Measurements from ENCODE around the gene MAN2B2. TPM values are rescaled to one million over a fixed set of nuclear protein-coding genes. Genes with fewer than 3 reads are reported as not detected.
A peak's percentile ranks its signal among the peaks of the same experiment; 100 is the strongest.

MAN2B2 gene
- total and polyA plus RNA-seq, 5 donors from 2014 or later, result 15.6 to 43.8 (median 23.1) TPM

- peak overlapping the region in 1 of 4 donors; percentile 80 for H3K4me3 Mint-ChIP-seq
- no peaks in the 10 kb centered on the region for H3K36me3 Mint-ChIP-seq
- Histone ChIP-seq H3K27ac (ENCODE audit: insufficient read depth, low read length, poor library complexity, severe bottlenecking) (no peak overlapping the region), H3K27me3 (ENCODE audit: control insufficient read depth, insufficient read depth, low read length) (peaks cover 8% of the 10 kb centered on the region), H3K9me3 (ENCODE audit: control insufficient read depth in 2 of 2, low read length in 2 of 2) (no peaks in the 10 kb centered on the region), H3K4me1 (ENCODE audit: control insufficient read depth, insufficient read depth, low read length, poor library complexity, severe bottlenecking) (peaks cover 14% of the 10 kb centered on the region), H3K36me3 (ENCODE audit: control insufficient read depth, insufficient read depth, low read length) (no peaks in the 10 kb centered on the region), H3K4me3 (ENCODE audit: low read depth, low read length) (no peak overlapping the region)
- no peak for ATAC-seq (ENCODE audit: low read depth in 2 of 2)
- H3K9me3 Mint-ChIP-seq, result peaks cover 0 to 4% (median 0%) of the 10 kb centered on the region in 7 donors
- peaks cover 0 to 14% (median 2%) of the 10 kb centered on the region in 4 donors for H3K4me1 Mint-ChIP-seq
- no peak for DNase-seq
- H3K27ac Mint-ChIP-seq, result no peak overlapping the region
- peaks cover 62% of the 10 kb centered on the region for H3K27me3 Mint-ChIP-seq
Observed at GRCh38 chr4:6562931-6563901, 11.8 kb upstream of the MAN2B2 start.

- peaks cover 8% of the 10 kb centered on the region for H3K27me3 ChIP-seq (ENCODE audit: control insufficient read depth, insufficient read depth, low read length)
- H3K36me3 ChIP-seq (ENCODE audit: control insufficient read depth, insufficient read depth, low read length), result no peaks in the 10 kb centered on the region
- H3K36me3 Mint-ChIP-seq, result no peaks in the 10 kb centered on the region
- peaks cover 14% of the 10 kb centered on the region for H3K4me1 ChIP-seq (ENCODE audit: control insufficient read depth, insufficient read depth, low read length, poor library complexity, severe bottlenecking)
- DNase-seq (no peak), ATAC-seq (ENCODE audit: low read depth in 2 of 2) (no peak)
- no peak overlapping the region for H3K27ac Mint-ChIP-seq
- H3K4me3 Mint-ChIP-seq, result no peak overlapping the region
- H3K4me1 Mint-ChIP-seq, result peaks cover 0 to 14% (median 2%) of the 10 kb centered on the region in 4 donors
- H3K4me3 ChIP-seq (ENCODE audit: low read depth, low read length), result no peak overlapping the region
- no peaks in the 10 kb centered on the region for H3K9me3 ChIP-seq (ENCODE audit: control insufficient read depth in 2 of 2, low read length in 2 of 2)
- peaks cover 0 to 4% (median 0%) of the 10 kb centered on the region in 7 donors for H3K9me3 Mint-ChIP-seq
- H3K27me3 Mint-ChIP-seq, result peaks cover 67% of the 10 kb centered on the region
- H3K27ac ChIP-seq (ENCODE audit: insufficient read depth, low read length, poor library complexity, severe bottlenecking), result no peak overlapping the region
Observed at GRCh38 chr4:6563935-6564645, 10.9 kb upstream of the MAN2B2 start.

GRCh38 chr4:6565691-6566390 is 9.1 kb upstream of the MAN2B2 start:
- ATAC-seq (ENCODE audit: low read depth in 2 of 2) (no peak), DNase-seq (no peak)
- H3K4me3 ChIP-seq (ENCODE audit: low read depth, low read length), result no peak overlapping the region
- H3K4me1 ChIP-seq (ENCODE audit: control insufficient read depth, insufficient read depth, low read length, poor library complexity, severe bottlenecking), result peaks cover 14% of the 10 kb centered on the region
- H3K27ac Mint-ChIP-seq, result no peak overlapping the region
- no peaks in the 10 kb centered on the region for H3K36me3 ChIP-seq (ENCODE audit: control insufficient read depth, insufficient read depth, low read length)
- H3K9me3 ChIP-seq (ENCODE audit: control insufficient read depth in 2 of 2, low read length in 2 of 2), result no peaks in the 10 kb centered on the region
- H3K9me3 Mint-ChIP-seq, result peaks cover 0 to 4% (median 0%) of the 10 kb centered on the region in 7 donors
- peak overlapping the region in 2 of 4 donors; percentile 38 to 43 for H3K4me3 Mint-ChIP-seq
- peaks cover 57% of the 10 kb centered on the region for H3K27me3 Mint-ChIP-seq
- H3K27ac ChIP-seq (ENCODE audit: insufficient read depth, low read length, poor library complexity, severe bottlenecking), result no peak overlapping the region
- H3K27me3 ChIP-seq (ENCODE audit: control insufficient read depth, insufficient read depth, low read length), result peaks cover 5% of the 10 kb centered on the region
- peaks cover 0 to 14% (median 2%) of the 10 kb centered on the region in 4 donors for H3K4me1 Mint-ChIP-seq
- H3K36me3 Mint-ChIP-seq, result no peaks in the 10 kb centered on the region

- H3K27me3 Mint-ChIP-seq, result peaks cover 55% of the 10 kb centered on the region
- peaks cover 0 to 2% (median 0%) of the 10 kb centered on the region in 7 donors for H3K9me3 Mint-ChIP-seq
- no peak for ATAC-seq (ENCODE audit: low read depth in 2 of 2)
- H3K4me3 ChIP-seq (ENCODE audit: low read depth, low read length), result no peak overlapping the region
- H3K27ac ChIP-seq (ENCODE audit: insufficient read depth, low read length, poor library complexity, severe bottlenecking), result no peak overlapping the region
- H3K36me3 ChIP-seq (ENCODE audit: control insufficient read depth, insufficient read depth, low read length), result no peaks in the 10 kb centered on the region
- H3K4me1 ChIP-seq (ENCODE audit: control insufficient read depth, insufficient read depth, low read length, poor library complexity, severe bottlenecking), result peaks cover 14% of the 10 kb centered on the region
- no peak overlapping the region for H3K4me3 Mint-ChIP-seq
- no peaks in the 10 kb centered on the region for H3K36me3 Mint-ChIP-seq
- no peaks in the 10 kb centered on the region for H3K9me3 ChIP-seq (ENCODE audit: control insufficient read depth in 2 of 2, low read length in 2 of 2)
- DNase-seq, result no peak
- peaks cover 0 to 12% (median 4%) of the 10 kb centered on the region in 4 donors for H3K4me1 Mint-ChIP-seq
- peaks cover 3% of the 10 kb centered on the region for H3K27me3 ChIP-seq (ENCODE audit: control insufficient read depth, insufficient read depth, low read length)
- H3K27ac Mint-ChIP-seq, result no peak overlapping the region
Observed at GRCh38 chr4:6566391-6567190, 8.4 kb upstream of the MAN2B2 start.

DNA sequence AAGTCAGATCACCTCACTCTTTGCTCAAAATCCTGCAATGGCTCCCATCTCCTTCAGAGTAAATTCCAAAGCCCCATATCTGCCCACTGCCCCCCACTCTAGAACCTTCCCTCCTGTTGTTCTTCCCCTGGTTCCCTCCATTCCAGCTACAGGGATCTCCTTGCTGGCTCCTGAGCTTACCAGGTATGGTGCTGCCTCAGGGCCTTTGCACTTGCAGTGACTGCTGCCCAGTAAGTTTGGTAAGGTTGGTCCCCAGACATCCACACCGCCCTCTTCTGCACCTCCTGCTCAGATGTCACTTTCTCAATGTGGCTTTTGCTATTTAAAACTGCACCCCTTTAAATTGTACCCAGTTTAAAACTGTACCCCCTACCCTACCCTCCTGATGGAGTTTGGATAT is 7.8 kb upstream of the MAN2B2 start:
- Mint-ChIP-seq H3K9me3 (peaks cover 0 to 1% (median 0%) of the 10 kb centered on the region in 7 donors), H3K27ac (no peak overlapping the region), H3K4me1 (peaks cover 0 to 9% (median 3%) of the 10 kb centered on the region in 4 donors), H3K27me3 (peaks cover 48% of the 10 kb centered on the region), H3K4me3 (no peak overlapping the region), H3K36me3 (no peaks in the 10 kb centered on the region)
- Histone ChIP-seq H3K4me1 (ENCODE audit: control insufficient read depth, insufficient read depth, low read length, poor library complexity, severe bottlenecking) (peaks cover 14% of the 10 kb centered on the region), H3K4me3 (ENCODE audit: low read depth, low read length) (no peak overlapping the region), H3K9me3 (ENCODE audit: control insufficient read depth in 2 of 2, low read length in 2 of 2) (no peaks in the 10 kb centered on the region), H3K36me3 (ENCODE audit: control insufficient read depth, insufficient read depth, low read length) (no peaks in the 10 kb centered on the region), H3K27me3 (ENCODE audit: control insufficient read depth, insufficient read depth, low read length) (no peaks in the 10 kb centered on the region), H3K27ac (ENCODE audit: insufficient read depth, low read length, poor library complexity, severe bottlenecking) (no peak overlapping the region)
- ATAC-seq (ENCODE audit: low read depth in 2 of 2), result no peak
- no peak for DNase-seq

DNA sequence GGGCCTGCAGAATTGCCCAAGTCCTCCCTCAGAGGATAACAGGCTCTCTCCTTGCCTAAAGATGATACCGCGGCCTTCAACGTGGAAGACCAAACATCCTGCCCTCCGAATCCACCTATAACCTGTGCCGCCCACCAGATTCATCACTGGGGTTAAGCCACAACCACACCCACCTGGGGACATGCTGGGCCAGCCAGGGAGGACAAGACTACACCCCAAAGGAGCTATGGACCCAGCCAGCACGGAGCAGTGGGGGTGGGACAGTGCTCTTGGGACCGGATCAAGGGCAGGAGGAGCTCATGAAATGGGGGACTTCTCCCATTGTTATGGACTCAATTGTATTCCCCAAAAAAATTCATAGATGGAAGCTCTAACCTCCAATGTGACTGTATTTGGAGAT is 6.8 kb upstream of the MAN2B2 start:
- no peak overlapping the region for H3K4me3 Mint-ChIP-seq
- no peak for DNase-seq
- Histone ChIP-seq H3K27ac (ENCODE audit: insufficient read depth, low read length, poor library complexity, severe bottlenecking) (no peak overlapping the region), H3K36me3 (ENCODE audit: control insufficient read depth, insufficient read depth, low read length) (no peaks in the 10 kb centered on the region), H3K27me3 (ENCODE audit: control insufficient read depth, insufficient read depth, low read length) (no peaks in the 10 kb centered on the region), H3K9me3 (ENCODE audit: control insufficient read depth in 2 of 2, low read length in 2 of 2) (no peaks in the 10 kb centered on the region), H3K4me1 (ENCODE audit: control insufficient read depth, insufficient read depth, low read length, poor library complexity, severe bottlenecking) (peaks cover 8% of the 10 kb centered on the region), H3K4me3 (ENCODE audit: low read depth, low read length) (no peak overlapping the region)
- H3K4me1 Mint-ChIP-seq, result peaks cover 0 to 9% (median 0%) of the 10 kb centered on the region in 4 donors
- H3K27me3 Mint-ChIP-seq, result peaks cover 42% of the 10 kb centered on the region
- H3K9me3 Mint-ChIP-seq, result peaks cover 0 to 1% (median 0%) of the 10 kb centered on the region in 7 donors
- H3K36me3 Mint-ChIP-seq, result no peaks in the 10 kb centered on the region
- no peak overlapping the region for H3K27ac Mint-ChIP-seq
- no peak for ATAC-seq (ENCODE audit: low read depth in 2 of 2)

Measured in CD4-positive, CD25-positive, alpha-beta regulatory T cell (primary cell).